22Rv1 (cell line): ENCODE data around the gene VPS11.

Experiments used
- H3K27ac ChIP-seq: fragments of 450-650 bp; 2 replicates; pipeline ENCODE4 v1.5.1; 2017
- ZFX ChIP-seq: fragments of 450-650 bp; IDR thresholded peaks from 2 replicates; pipeline ENCODE4 v1.6.1; 2017; ENCODE audit warnings: antibody characterized with exemption, borderline replicate concordance
- TF ChIP-seq, protein P1 (sequence below): fragments of 450-650 bp; IDR thresholded peaks from 2 replicates; pipeline ENCODE4 v1.5.1; 2017; ENCODE audit warnings: mild to moderate bottlenecking

The VPS11 gene

DNA sequence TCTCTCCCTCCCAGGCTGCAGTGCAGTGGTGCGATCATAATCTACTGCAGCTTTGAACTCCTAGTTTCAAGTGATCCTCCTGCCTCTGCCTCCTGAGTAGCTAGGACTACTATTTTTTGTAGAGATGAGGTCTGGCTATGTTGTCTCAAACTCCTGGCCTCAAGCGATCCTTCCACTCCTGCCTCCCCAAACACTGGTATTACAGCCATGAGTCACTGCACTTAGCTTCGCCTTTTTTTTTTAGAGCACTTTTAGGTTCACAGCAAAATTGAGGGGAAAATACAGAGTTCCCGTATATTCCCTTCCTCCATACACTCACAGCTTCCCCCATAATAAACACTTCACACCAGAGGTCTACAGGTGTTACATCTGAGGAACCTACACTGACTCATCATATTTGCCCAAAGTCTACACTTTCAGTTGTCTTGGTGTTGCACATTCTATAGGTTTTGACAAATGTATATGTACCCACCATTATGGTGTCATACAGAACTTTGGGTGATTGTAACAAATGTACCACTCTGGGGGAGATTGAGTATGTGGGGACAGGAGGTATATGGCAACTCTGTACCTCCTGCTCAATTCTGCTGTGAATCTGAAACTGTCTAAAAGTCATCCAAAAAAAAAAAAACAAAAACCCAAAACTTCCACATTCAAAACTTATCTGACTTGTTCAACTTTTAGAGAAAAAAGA lies 25.6 kb upstream of the VPS11 start:
- no peak overlapping the region for H3K27ac ChIP-seq

DNA sequence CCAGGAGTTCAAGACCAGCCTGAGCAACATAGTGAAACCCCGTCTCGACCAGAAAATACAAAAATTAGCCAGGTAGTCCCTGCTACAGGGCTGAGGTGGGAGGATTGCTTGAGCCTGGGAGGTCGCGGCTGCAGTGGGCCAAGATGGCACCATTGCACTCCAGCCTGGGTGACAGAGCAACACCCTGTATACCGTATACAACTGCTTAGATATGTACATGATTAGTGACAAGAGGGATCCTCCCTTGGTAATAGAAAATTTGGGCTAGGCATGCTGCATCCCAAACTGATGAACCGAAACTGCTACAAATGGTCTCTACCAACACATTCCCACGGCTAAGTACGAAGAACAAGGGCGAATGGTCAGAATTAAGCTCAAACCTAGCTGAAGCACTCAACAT lies 24.7 kb upstream of the VPS11 start:
- H3K27ac ChIP-seq: no peak overlapping the region
- no peak for TF ChIP-seq ZFX
- TF ChIP-seq, protein P1, sequence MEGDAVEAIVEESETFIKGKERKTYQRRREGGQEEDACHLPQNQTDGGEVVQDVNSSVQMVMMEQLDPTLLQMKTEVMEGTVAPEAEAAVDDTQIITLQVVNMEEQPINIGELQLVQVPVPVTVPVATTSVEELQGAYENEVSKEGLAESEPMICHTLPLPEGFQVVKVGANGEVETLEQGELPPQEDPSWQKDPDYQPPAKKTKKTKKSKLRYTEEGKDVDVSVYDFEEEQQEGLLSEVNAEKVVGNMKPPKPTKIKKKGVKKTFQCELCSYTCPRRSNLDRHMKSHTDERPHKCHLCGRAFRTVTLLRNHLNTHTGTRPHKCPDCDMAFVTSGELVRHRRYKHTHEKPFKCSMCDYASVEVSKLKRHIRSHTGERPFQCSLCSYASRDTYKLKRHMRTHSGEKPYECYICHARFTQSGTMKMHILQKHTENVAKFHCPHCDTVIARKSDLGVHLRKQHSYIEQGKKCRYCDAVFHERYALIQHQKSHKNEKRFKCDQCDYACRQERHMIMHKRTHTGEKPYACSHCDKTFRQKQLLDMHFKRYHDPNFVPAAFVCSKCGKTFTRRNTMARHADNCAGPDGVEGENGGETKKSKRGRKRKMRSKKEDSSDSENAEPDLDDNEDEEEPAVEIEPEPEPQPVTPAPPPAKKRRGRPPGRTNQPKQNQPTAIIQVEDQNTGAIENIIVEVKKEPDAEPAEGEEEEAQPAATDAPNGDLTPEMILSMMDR: no peak

More for the DNA sequence above, 25.6 kb upstream of the VPS11 start:
- TF ChIP-seq ZFX: no peak
- TF ChIP-seq, protein P1: no peak

DNA sequence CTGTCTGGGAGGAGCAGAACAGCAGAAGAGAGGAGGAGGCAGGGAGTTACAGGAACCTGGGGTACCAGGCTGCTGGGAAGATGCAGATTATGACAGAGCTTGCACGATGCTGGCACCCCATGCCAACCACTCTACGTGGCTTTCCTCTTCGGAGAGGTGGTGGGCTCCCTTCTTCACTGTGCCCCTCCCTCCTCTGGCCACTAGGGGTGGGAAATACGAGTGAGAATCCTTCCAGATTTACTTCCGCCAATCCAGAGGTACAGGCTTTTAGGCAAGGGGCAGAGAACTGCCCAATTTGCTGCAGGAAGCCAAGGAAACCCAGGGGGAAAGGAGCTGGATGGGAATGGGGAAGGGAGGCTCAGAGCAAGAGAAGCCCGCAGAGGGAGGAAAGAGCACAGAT lies 22.9 kb upstream of the VPS11 start:
- TF ChIP-seq, protein P1: 0 out of 2 replicates have a peak, but pooled peaks have one; percentile 9
- TF ChIP-seq ZFX: no peak
- no peak overlapping the region for H3K27ac ChIP-seq

GRCh38 chr11:119046489-119046888 lies 21.1 kb upstream of the VPS11 start:
- no peak for TF ChIP-seq ZFX
- TF ChIP-seq, protein P1: no peak
- no peak overlapping the region for H3K27ac ChIP-seq

GRCh38 chr11:119047205-119047604 lies 20.4 kb upstream of the VPS11 start:
- TF ChIP-seq, protein P1: no peak
- TF ChIP-seq ZFX: no peak
- H3K27ac ChIP-seq: no peak overlapping the region

DNA sequence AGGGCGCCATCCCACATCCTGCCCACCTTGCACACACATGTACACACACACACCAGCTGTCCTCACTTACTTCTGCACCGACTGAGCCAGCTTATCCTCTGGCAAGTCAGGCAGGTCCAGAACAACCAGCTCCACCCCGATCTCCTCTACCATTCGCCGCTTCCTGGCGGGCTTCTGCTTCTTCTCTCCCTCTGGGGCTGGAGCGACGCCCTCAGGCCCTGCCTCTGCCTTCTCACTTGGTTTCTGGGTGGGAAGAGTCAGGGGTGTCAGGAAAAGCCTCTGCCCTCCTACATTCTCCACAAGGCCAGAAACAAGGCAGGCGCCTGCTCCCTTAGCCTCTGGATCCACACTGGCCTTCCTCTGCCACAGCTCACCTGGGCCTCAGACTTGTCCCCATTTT lies 19.0 kb upstream of the VPS11 start:
- TF ChIP-seq ZFX: no peak
- TF ChIP-seq, protein P1: no peak
- no peak overlapping the region for H3K27ac ChIP-seq

DNA sequence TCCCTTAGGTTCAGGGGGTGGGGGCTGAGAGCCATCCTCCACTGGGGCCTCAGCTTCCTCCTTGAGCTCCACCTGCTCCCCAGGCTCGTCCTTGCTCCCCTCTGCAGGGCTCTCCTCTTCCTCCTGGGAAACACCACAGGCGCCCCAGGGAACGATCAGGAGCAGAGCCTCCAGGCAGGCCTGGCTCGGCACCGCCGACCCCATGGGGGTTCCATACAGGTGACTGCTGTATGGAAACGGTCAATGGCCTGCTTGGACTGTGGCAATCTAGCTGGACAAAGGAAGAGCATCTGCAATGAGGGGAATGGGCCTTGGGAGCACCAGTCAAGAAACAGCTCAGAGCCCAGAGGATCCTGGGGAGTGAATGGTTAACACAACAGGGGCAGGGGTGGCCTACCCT lies 18.5 kb upstream of the VPS11 start:
- TF ChIP-seq, protein P1: no peak
- no peak for TF ChIP-seq ZFX
- no peak overlapping the region for H3K27ac ChIP-seq
